ENCODE data around the gene XIRP2.

XIRP2 gene

DNA sequence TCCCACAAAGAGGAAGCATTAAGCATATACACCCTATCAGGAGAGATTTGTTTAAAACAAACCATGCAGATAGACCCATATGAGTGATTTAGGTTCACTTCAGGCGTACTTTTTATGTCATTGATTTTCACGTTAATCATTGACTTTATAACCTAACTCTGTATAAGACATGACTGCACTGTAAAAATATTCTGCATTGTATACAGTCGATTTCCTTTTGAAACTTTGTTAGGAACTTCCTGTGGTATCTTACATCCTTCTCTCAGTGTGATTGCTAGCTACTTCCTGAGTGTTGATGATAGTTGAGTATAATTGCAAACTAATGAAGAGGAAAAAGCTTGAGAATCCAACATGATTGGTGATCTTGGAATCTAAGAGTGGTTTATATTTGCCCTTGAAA lies 69.4 kb downstream of the XIRP2 start:
- no peak overlapping the region for H3K4me3 ChIP-seq (ENCODE audit: control insufficient read depth, low read depth, low read length)
- TF ChIP-seq, protein P1, sequence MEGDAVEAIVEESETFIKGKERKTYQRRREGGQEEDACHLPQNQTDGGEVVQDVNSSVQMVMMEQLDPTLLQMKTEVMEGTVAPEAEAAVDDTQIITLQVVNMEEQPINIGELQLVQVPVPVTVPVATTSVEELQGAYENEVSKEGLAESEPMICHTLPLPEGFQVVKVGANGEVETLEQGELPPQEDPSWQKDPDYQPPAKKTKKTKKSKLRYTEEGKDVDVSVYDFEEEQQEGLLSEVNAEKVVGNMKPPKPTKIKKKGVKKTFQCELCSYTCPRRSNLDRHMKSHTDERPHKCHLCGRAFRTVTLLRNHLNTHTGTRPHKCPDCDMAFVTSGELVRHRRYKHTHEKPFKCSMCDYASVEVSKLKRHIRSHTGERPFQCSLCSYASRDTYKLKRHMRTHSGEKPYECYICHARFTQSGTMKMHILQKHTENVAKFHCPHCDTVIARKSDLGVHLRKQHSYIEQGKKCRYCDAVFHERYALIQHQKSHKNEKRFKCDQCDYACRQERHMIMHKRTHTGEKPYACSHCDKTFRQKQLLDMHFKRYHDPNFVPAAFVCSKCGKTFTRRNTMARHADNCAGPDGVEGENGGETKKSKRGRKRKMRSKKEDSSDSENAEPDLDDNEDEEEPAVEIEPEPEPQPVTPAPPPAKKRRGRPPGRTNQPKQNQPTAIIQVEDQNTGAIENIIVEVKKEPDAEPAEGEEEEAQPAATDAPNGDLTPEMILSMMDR (conservative IDR thresholded peaks at IDR 0.05; ENCODE audit: control insufficient read depth, insufficient read depth, low read depth, low read length): no peak
- DNase-seq (ENCODE audit: low read depth): no peak

DNA sequence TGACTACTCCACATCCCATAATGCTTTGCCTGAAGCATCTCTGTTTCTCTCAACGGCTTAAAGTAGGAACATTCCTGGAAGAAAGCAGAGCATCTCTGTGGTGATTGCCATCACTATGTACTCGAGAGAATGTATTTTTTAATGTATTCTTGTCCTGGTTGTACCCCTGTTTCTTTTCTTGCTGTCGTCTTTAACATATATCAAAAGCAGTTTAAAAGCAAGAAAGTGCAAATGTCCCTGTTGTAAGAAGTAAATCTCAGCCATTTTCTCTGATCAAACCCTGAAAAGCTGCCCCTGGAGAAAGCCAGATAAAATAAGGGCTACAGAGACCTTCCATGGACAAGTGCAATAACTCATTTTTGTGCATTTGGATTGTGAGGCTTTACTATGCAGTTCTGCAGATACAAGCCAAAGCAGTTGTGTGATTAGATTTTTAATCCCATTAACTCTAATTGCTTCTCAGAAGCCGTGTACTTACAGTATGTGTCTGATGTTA lies 70.8 kb downstream of the XIRP2 start:
- TF ChIP-seq, protein P1 (conservative IDR thresholded peaks at IDR 0.05; ENCODE audit: control insufficient read depth, insufficient read depth, low read depth, low read length): no peak
- DNase-seq (ENCODE audit: low read depth): no peak
- no peak overlapping the region for H3K4me3 ChIP-seq (ENCODE audit: control insufficient read depth, low read depth, low read length)

DNA sequence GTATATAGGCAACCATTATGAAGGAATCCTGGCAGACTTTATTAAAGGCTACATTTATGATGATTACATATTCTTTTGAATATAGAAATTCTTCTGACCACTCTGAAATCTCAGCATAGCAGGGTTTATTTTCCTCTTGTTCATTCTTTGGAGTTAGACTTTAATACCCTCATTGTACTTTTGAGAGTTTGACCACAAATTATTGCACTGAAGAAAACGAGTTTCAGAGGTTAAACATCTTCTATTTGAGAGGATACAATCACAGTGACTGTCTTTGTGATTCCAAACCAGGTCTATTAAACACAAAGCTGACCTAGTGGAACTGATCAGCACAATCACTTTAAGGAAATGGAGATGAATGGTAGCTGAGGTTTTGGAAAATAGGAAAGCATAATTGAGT lies 71.3 kb downstream of the XIRP2 start:
- no peak overlapping the region for H3K4me3 ChIP-seq (ENCODE audit: control insufficient read depth, low read depth, low read length)
- DNase-seq (ENCODE audit: low read depth): no peak
- TF ChIP-seq, protein P1 (conservative IDR thresholded peaks at IDR 0.05; ENCODE audit: control insufficient read depth, insufficient read depth, low read depth, low read length): no peak

DNA sequence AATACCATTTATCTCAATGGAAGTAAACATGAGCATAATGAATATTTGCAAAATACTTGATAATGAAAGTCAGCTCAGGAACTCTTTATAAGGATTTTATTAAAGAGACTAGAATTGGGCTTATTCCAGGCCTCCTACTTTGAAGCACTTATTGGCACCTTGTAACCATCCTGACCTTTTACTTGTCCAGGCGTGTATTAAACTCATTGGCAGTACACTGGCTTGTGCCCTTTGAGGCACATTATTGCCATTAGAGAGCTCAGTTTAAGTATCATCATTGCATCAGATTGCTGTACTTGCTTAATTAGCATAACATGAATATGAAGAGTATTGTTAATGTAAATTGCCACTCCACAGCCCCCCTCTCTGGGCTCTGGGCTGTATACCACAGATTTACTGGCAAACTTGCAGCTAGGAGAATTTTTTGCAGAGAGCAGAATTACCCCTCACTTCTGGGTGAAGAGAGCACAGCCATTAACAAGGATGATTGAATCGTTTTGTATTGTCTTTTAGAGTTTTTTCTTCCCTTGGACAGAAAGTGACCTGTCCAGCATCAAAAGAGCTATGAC lies 72.5 kb downstream of the XIRP2 start:
- DNase-seq (ENCODE audit: low read depth): no peak
- TF ChIP-seq, protein P1 (conservative IDR thresholded peaks at IDR 0.05; ENCODE audit: control insufficient read depth, insufficient read depth, low read depth, low read length): no peak

DNA sequence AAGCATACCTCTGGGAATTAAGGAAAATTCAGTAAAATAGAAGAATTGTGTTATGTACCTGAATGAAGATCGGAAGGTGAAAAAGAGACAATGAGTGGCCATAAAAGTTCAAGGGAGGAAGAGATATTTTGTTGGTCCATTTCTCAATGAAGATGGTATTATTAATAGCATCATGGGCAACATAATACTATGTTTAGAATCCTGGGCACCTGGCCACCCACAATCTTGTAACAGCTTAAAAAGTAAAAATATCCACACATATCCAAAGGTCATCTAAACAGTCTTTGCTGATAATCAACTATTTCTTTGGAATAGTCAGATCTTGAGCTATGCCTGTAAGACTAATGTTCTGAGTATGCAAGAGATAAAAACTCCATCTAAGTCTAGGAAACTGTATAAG lies 73.7 kb downstream of the XIRP2 start:
- no peak overlapping the region for H3K4me3 ChIP-seq (ENCODE audit: control insufficient read depth, low read depth, low read length)
- TF ChIP-seq, protein P1 (conservative IDR thresholded peaks at IDR 0.05; ENCODE audit: control insufficient read depth, insufficient read depth, low read depth, low read length): no peak
- no peak for DNase-seq (ENCODE audit: low read depth)

More for the DNA sequence above, 72.5 kb downstream of the XIRP2 start:
- H3K4me3 ChIP-seq (ENCODE audit: control insufficient read depth, low read depth, low read length): no peak overlapping the region

DNA sequence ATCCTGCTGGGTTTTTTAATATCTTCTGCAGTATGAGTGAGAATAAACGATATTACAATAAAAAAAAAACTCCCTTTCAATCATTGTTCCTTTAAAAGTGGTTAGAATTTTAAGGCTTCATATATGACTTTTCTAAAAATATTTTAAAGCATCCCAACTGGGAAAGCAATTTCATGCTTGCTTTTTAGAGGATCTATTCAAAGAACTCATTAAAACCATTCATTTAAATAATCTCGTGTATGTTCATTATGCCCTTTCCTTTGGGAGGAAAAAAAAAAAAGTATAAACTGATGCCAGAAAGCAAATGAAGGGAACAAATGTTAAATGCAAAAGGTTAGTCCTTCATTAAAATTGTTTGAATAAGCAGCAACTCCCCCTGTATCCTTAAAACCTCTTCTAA lies 81.2 kb downstream of the XIRP2 start:
- H3K4me3 ChIP-seq (ENCODE audit: control insufficient read depth, low read depth, low read length): no peak overlapping the region
- TF ChIP-seq, protein P1 (conservative IDR thresholded peaks at IDR 0.05; ENCODE audit: control insufficient read depth, insufficient read depth, low read depth, low read length): no peak
- DNase-seq (ENCODE audit: low read depth): no peak

DNA sequence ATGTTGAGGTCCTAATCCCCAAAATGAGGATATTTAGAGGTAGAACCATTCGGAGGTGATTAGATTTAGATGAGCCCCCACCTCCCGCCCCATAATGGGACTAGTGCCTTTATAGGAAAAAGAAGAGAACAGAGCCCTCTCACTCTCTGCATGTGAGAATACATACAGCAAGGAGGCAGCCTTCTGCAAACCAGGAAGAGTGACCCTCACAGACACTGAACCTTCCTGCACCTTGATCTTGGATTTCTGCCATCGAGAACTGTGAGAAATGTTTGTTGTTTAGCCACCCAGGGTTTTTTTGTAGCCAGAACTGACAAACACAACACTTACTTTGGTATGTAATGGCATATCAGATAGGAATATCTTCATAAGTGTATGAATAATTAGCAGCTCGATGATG lies 83.7 kb downstream of the XIRP2 start:
- DNase-seq (ENCODE audit: low read depth): no peak
- TF ChIP-seq, protein P1 (conservative IDR thresholded peaks at IDR 0.05; ENCODE audit: control insufficient read depth, insufficient read depth, low read depth, low read length): no peak
- no peak overlapping the region for H3K4me3 ChIP-seq (ENCODE audit: control insufficient read depth, low read depth, low read length)

Measured in fibroblast of mammary gland (primary cell).